Tibial artery (tissue), 4 donors: ENCODE measurements around the gene NPIPB6.

Source experiments
- DNase-seq, 2 donors: peaks; one replicate each; pipeline ENCODE4 v3.0.0-alpha.2; 2019
- H3K27ac ChIP-seq, 2 donors: fragments of 200-600 bp; sonication (generic) in 1 of 2; 1 replicate in 1 of 2; 2 replicates in 1 of 2; pipeline ENCODE4 v1.5.1; 2018 to 2019; ENCODE audit warnings: mild to moderate bottlenecking in 1 of 2
- H3K27me3 ChIP-seq, 2 donors: fragments of 200-600 bp; sonication (generic) in 1 of 2; one replicate each; pipeline versions ENCODE4 v1.5.1 to v1.6.0; 2016 to 2019
- H3K36me3 ChIP-seq, 3 donors: fragments of 200-600 bp; sonication (generic) in 2 of 3; one replicate each; pipeline ENCODE4 v1.5.1; 2016 to 2019; ENCODE audit warnings: mild to moderate bottlenecking in 2 of 3
- H3K4me1 ChIP-seq, 4 donors: fragments of 200-600 bp; sonication (generic) in 2 of 4; 1 replicate in 3 of 4; 2 replicates in 1 of 4; pipeline ENCODE4 v1.5.1; 2016 to 2019
- H3K4me3 ChIP-seq, 2 donors: fragments of 200-600 bp; sonication (generic) in 1 of 2; 1 replicate in 1 of 2; 2 replicates in 1 of 2; pipeline ENCODE4 v1.5.1; 2018 to 2019; ENCODE audit warnings: mild to moderate bottlenecking in 2 of 2
- H3K9me3 ChIP-seq, 3 donors: fragments of 200-600 bp; sonication (generic) in 1 of 3; one replicate each; pipeline ENCODE4 v1.5.1; 2016 to 2019
- CTCF ChIP-seq, 2 experiments: fragments of 200-600 bp in 1 of 2; fragments of 450-650 bp in 1 of 2; IDR thresholded peaks; one replicate each; pipeline ENCODE4 v1.5.1; 2017 to 2019; ENCODE audit warnings: antibody characterized with exemption in 2 of 2, mild to moderate bottlenecking in 1 of 2, moderate library complexity in 1 of 2
- intact Hi-C: fragments of 100-400 bp; cut with DNase I; formaldehyde crosslinking; loops from one replicate; pipeline ENCODE4 v1.15.0; 2023; ENCODE audit warnings: low total_unique reads

Gene NPIPB6

GRCh38 chr16:28321700-28322411, 41.5 kb downstream of the NPIPB6 start:
- Histone ChIP-seq H3K27ac (no peak overlapping the region), H3K27me3 (peaks cover 0 to 19% of the 10 kb centered on the region in 2 donors), H3K4me3 (no peak overlapping the region), H3K36me3 (no peaks in the 10 kb centered on the region), H3K9me3 (no peaks in the 10 kb centered on the region), H3K4me1 (no peaks in the 10 kb centered on the region)
- TF ChIP-seq CTCF (IDR thresholded peaks at IDR 0.05), result peak; percentile 38 to 53
- intact Hi-C loops, result no loop called here
- no peak for DNase-seq

- no peak overlapping the region for H3K27ac ChIP-seq
- H3K27me3 ChIP-seq, result peaks cover 0 to 23% of the 10 kb centered on the region in 2 donors
- no peak for DNase-seq
- no peak overlapping the region for H3K4me3 ChIP-seq
- no peaks in the 10 kb centered on the region for H3K4me1 ChIP-seq
- TF ChIP-seq CTCF (IDR thresholded peaks at IDR 0.05), result no peak
- H3K9me3 ChIP-seq, result no peaks in the 10 kb centered on the region
- intact Hi-C loops, result no loop called here
- no peaks in the 10 kb centered on the region for H3K36me3 ChIP-seq
Measured at GRCh38 chr16:28320741-28321140, 42.6 kb downstream of the NPIPB6 start.

- Histone ChIP-seq H3K4me1 (no peaks in the 10 kb centered on the region), H3K9me3 (no peaks in the 10 kb centered on the region), H3K36me3 (no peaks in the 10 kb centered on the region), H3K27ac (no peak overlapping the region), H3K4me3 (no peak overlapping the region), H3K27me3 (peaks cover 0 to 23% of the 10 kb centered on the region in 2 donors)
- no peak for TF ChIP-seq CTCF (IDR thresholded peaks at IDR 0.05)
- DNase-seq, result no peak
- intact Hi-C loops, result no loop called here
Measured at GRCh38 chr16:28320023-28320561, 43.2 kb downstream of the NPIPB6 start.

- no peaks in the 10 kb centered on the region for H3K9me3 ChIP-seq
- intact Hi-C loops, result loop anchor here (5.0 kb wide), 1 partner anchor 42 kb away; no protein-coding TSS in a partner anchor
- no peak for DNase-seq
- H3K36me3 ChIP-seq, result no peaks in the 10 kb centered on the region
- H3K27me3 ChIP-seq, result peaks cover 0 to 24% of the 10 kb centered on the region in 2 donors
- no peak overlapping the region for H3K4me3 ChIP-seq
- TF ChIP-seq CTCF (IDR thresholded peaks at IDR 0.05), result no peak
- no peaks in the 10 kb centered on the region for H3K4me1 ChIP-seq
- H3K27ac ChIP-seq, result no peak overlapping the region
Measured at GRCh38 chr16:28319476-28320022, 43.8 kb downstream of the NPIPB6 start.

- no peak for DNase-seq
- Histone ChIP-seq H3K27me3 (peaks cover 0 to 26% of the 10 kb centered on the region in 2 donors), H3K9me3 (no peaks in the 10 kb centered on the region), H3K27ac (no peak overlapping the region), H3K36me3 (no peaks in the 10 kb centered on the region), H3K4me1 (no peaks in the 10 kb centered on the region), H3K4me3 (no peak overlapping the region)
- intact Hi-C loops, result loop anchor here (5.0 kb wide), 1 partner anchor 41 kb away; no protein-coding TSS in a partner anchor
- TF ChIP-seq CTCF (IDR thresholded peaks at IDR 0.05), result no peak
Measured at GRCh38 chr16:28318042-28318744, 45.1 kb downstream of the NPIPB6 start.
